GM19351 (cell line): ENCODE measurements around the gene STK40.

Experiments used
- ATAC-seq: cut with Tn5 transposase; IDR thresholded peaks from one replicate; pipeline ENCODE4 v1.9.1; 2021; ENCODE audit warnings: mild to moderate bottlenecking, moderate library complexity; ENCODE audit not compliant: unreplicated experiment

The STK40 gene

GRCh38 chr1:36385410-36386264 is at the start of gene STK40:
TSS of gene STK40 (minus strand) at chr1:36385924. CDS start at chr1:36361332, 24,592 bp downstream.
- peak; percentile 83 for ATAC-seq

- ATAC-seq: no peak
Measured at GRCh38 chr1:36433102-36433501, 47.4 kb upstream of the STK40 start.

GRCh38 chr1:36432616-36433015 is 46.9 kb upstream of the STK40 start:
- no peak for ATAC-seq

GRCh38 chr1:36425791-36426190 is 40.1 kb upstream of the STK40 start:
- no peak for ATAC-seq

- no peak for ATAC-seq
Measured at GRCh38 chr1:36421649-36422048, 35.9 kb upstream of the STK40 start.

GRCh38 chr1:36420836-36421317 is 35.2 kb upstream of the STK40 start:
- no peak for ATAC-seq

GRCh38 chr1:36420409-36420808 is 34.7 kb upstream of the STK40 start:
- no peak for ATAC-seq

GRCh38 chr1:36419569-36419968 is 33.8 kb upstream of the STK40 start:
- ATAC-seq: no peak

GRCh38 chr1:36419140-36419539 is 33.4 kb upstream of the STK40 start:
- ATAC-seq: no peak

- ATAC-seq: no peak
Measured at GRCh38 chr1:36417931-36418330, 32.2 kb upstream of the STK40 start.

GRCh38 chr1:36415661-36416326 is 30.1 kb upstream of the STK40 start:
- ATAC-seq: no peak

GRCh38 chr1:36414384-36414783 is 28.7 kb upstream of the STK40 start:
- ATAC-seq: no peak

GRCh38 chr1:36411674-36412648 is 26.2 kb upstream of the STK40 start:
- ATAC-seq: no peak

- ATAC-seq: no peak
Measured at GRCh38 chr1:36408479-36408878, 22.8 kb upstream of the STK40 start.

- no peak for ATAC-seq
Measured at GRCh38 chr1:36406440-36406839, 20.7 kb upstream of the STK40 start.

GRCh38 chr1:36402504-36402890 is 16.8 kb upstream of the STK40 start:
- no peak for ATAC-seq

GRCh38 chr1:36401602-36402503 is 16.1 kb upstream of the STK40 start:
- no peak for ATAC-seq

GRCh38 chr1:36400825-36401601 is 15.3 kb upstream of the STK40 start:
- no peak for ATAC-seq

- ATAC-seq: no peak
Measured at GRCh38 chr1:36400514-36400824, 14.7 kb upstream of the STK40 start.
